NB4 (cell line): ENCODE data around the gene OAF.

Source experiments
- CTCF ChIP-seq: IDR thresholded peaks from one replicate; pipeline ENCODE4 v1.5.1; 2012; ENCODE audit warnings: low read depth, low read length
- MAX ChIP-seq: IDR thresholded peaks from 2 replicates; pipeline ENCODE4 v1.6.1; 2011; ENCODE audit warnings: low read depth, low read length
- MYC ChIP-seq: IDR thresholded peaks from 2 replicates; pipeline ENCODE4 v1.6.1; 2011; ENCODE audit warnings: low read depth, low read length
- POLR2A ChIP-seq: IDR thresholded peaks from 2 replicates; pipeline ENCODE4 v1.6.1; 2011; ENCODE audit warnings: mild to moderate bottlenecking; ENCODE audit not compliant: insufficient read length; ENCODE audit errors: extremely low read depth

GRCh38 chr11:120254788-120255518, 44.1 kb downstream of the OAF start:
- TF ChIP-seq CTCF (no peak), MAX (no peak), POLR2A (no peak), MYC (no peak)
